ENCODE data around the gene GRID2. TPM values are rescaled to one million over a fixed set of nuclear protein-coding genes. Genes with fewer than 3 reads are reported as not detected.

Gene GRID2
- polyA plus RNA-seq, 1 experiment: not detected

- POLR2A ChIA-PET: no interaction called here
- Histone ChIP-seq H3K27me3 (ENCODE audit: control insufficient read depth, insufficient read depth, low read length) (no peaks in the 10 kb centered on the region), H3K4me3 (ENCODE audit: low read depth, low read length) (no peak overlapping the region), H3K36me3 (ENCODE audit: control insufficient read depth, insufficient read depth, low read length) (no peaks in the 10 kb centered on the region)
- TF ChIP-seq CTCF (IDR thresholded peaks at IDR 0.05; ENCODE audit: insufficient read depth, low read depth, low read length): no peak
- no peak for DNase-seq (ENCODE audit: low read depth)
- CTCF ChIA-PET: no interaction called here
These were observed 42.5 kb upstream of the GRID2 start for GRCh38 chr4:92261256-92261655.

GRCh38 chr4:92262371-92262770 lies 41.4 kb upstream of the GRID2 start:
- Histone ChIP-seq H3K36me3 (ENCODE audit: control insufficient read depth, insufficient read depth, low read length) (no peaks in the 10 kb centered on the region), H3K4me3 (ENCODE audit: low read depth, low read length) (no peak overlapping the region), H3K27me3 (ENCODE audit: control insufficient read depth, insufficient read depth, low read length) (no peaks in the 10 kb centered on the region)
- ChIA-PET POLR2A (no interaction called here), CTCF (no interaction called here)
- DNase-seq (ENCODE audit: low read depth): no peak
- no peak for TF ChIP-seq CTCF (IDR thresholded peaks at IDR 0.05; ENCODE audit: insufficient read depth, low read depth, low read length)

GRCh38 chr4:92263010-92263409 lies 40.8 kb upstream of the GRID2 start:
- no peak for TF ChIP-seq CTCF (IDR thresholded peaks at IDR 0.05; ENCODE audit: insufficient read depth, low read depth, low read length)

GRCh38 chr4:92263575-92263974 lies 40.2 kb upstream of the GRID2 start:
- DNase-seq (ENCODE audit: low read depth): no peak
- ChIA-PET POLR2A (no interaction called here), CTCF (no interaction called here)
- no peak for TF ChIP-seq CTCF (IDR thresholded peaks at IDR 0.05; ENCODE audit: insufficient read depth, low read depth, low read length)
- Histone ChIP-seq H3K36me3 (ENCODE audit: control insufficient read depth, insufficient read depth, low read length) (no peaks in the 10 kb centered on the region), H3K27me3 (ENCODE audit: control insufficient read depth, insufficient read depth, low read length) (no peaks in the 10 kb centered on the region), H3K4me3 (ENCODE audit: low read depth, low read length) (no peak overlapping the region)

More at GRCh38 chr4:92263010-92263409, 40.8 kb upstream of the GRID2 start:
- H3K27me3 ChIP-seq (ENCODE audit: control insufficient read depth, insufficient read depth, low read length): no peaks in the 10 kb centered on the region
- ChIA-PET POLR2A (no interaction called here), CTCF (no interaction called here)
- no peak for DNase-seq (ENCODE audit: low read depth)
- H3K4me3 ChIP-seq (ENCODE audit: low read depth, low read length): no peak overlapping the region
- H3K36me3 ChIP-seq (ENCODE audit: control insufficient read depth, insufficient read depth, low read length): no peaks in the 10 kb centered on the region

- ChIA-PET POLR2A (no interaction called here), CTCF (no interaction called here)
- Histone ChIP-seq H3K4me3 (ENCODE audit: low read depth, low read length) (no peak overlapping the region), H3K27me3 (ENCODE audit: control insufficient read depth, insufficient read depth, low read length) (no peaks in the 10 kb centered on the region), H3K36me3 (ENCODE audit: control insufficient read depth, insufficient read depth, low read length) (no peaks in the 10 kb centered on the region)
- no peak for DNase-seq (ENCODE audit: low read depth)
- TF ChIP-seq CTCF (IDR thresholded peaks at IDR 0.05; ENCODE audit: insufficient read depth, low read depth, low read length): no peak
These were observed 39.6 kb upstream of the GRID2 start for GRCh38 chr4:92264163-92264562.

All from BJ (cell line).